ENCODE results near the gene B3GNT2. TPM values are rescaled to one million over a fixed set of nuclear protein-coding genes. Genes with fewer than 3 reads are reported as not detected.
"Not testable (repeated sequence)": the region's sequence is repeated elsewhere in the genome, so short reads cannot be mapped to it uniquely, and the experiment has no call there.

The B3GNT2 gene
- total and polyA plus RNA-seq, 2 experiments from 2014 or later: 35.5 to 70.4 TPM

GRCh38 chr2:62267696-62268095 is 71.8 kb downstream of the B3GNT2 start (continued):
- TF ChIP-seq ZNF462 (CRISPR knock-in tag; IDR thresholded peaks at IDR 0.05) (no peak), CREB1 (CRISPR knock-in tag; IDR thresholded peaks at IDR 0.05; ENCODE audit: low read depth) (no peak), ETS1 (IDR thresholded peaks at IDR 0.05) (no peak), STAT1 (IDR thresholded peaks at IDR 0.05; ENCODE audit: unreplicated experiment) (no peak)

GRCh38 chr2:62268681-62269188 is 72.8 kb downstream of the B3GNT2 start:
- H3K4me3 ChIP-seq; H3K4me3 Mint-ChIP-seq; H3K4me2 ChIP-seq; H3K27ac Mint-ChIP-seq; H3K27me3 Mint-ChIP-seq (ENCODE audit: insufficient read depth, low read depth, poor library complexity); H3K9me3 Mint-ChIP-seq; H3K36me3 ChIP-seq (ENCODE audit: insufficient read depth); H3K27me3 ChIP-seq (ENCODE audit: insufficient read depth); ATAC-seq; DNase-seq (ENCODE audit: low spot score); H2AFZ ChIP-seq; H3K9me2 ChIP-seq (ENCODE audit: insufficient read depth); H4K20me1 ChIP-seq (replicated peaks; ENCODE audit: insufficient read depth); H3K27ac ChIP-seq (ENCODE audit: low read depth); H3K79me2 ChIP-seq (replicated peaks; ENCODE audit: insufficient read depth); H3K36me3 Mint-ChIP-seq (ENCODE audit: low read depth); H3F3A ChIP-seq (replicated peaks; ENCODE audit: low read depth): not testable (repeated sequence)
- H3K4me1 Mint-ChIP-seq: peaks cover 21% of the 10 kb centered on the region
- H3K4me1 ChIP-seq (ENCODE audit: insufficient read depth): peaks cover 12% of the 10 kb centered on the region
